NCI-H146 treated with DMSO at 0.1 percent for 48 hours (cell line): ENCODE measurements around the gene AKAP10.
"Not testable (repeated sequence)": the region's sequence is repeated elsewhere in the genome, so short reads cannot be mapped to it uniquely, and the experiment has no call there.

Source experiments
- DNase-seq: peaks from one replicate; lab custom pipeline; 2025; ENCODE audit not compliant: unreplicated experiment; lab: John Stamatoyannopoulos, UW

Gene AKAP10

DNA sequence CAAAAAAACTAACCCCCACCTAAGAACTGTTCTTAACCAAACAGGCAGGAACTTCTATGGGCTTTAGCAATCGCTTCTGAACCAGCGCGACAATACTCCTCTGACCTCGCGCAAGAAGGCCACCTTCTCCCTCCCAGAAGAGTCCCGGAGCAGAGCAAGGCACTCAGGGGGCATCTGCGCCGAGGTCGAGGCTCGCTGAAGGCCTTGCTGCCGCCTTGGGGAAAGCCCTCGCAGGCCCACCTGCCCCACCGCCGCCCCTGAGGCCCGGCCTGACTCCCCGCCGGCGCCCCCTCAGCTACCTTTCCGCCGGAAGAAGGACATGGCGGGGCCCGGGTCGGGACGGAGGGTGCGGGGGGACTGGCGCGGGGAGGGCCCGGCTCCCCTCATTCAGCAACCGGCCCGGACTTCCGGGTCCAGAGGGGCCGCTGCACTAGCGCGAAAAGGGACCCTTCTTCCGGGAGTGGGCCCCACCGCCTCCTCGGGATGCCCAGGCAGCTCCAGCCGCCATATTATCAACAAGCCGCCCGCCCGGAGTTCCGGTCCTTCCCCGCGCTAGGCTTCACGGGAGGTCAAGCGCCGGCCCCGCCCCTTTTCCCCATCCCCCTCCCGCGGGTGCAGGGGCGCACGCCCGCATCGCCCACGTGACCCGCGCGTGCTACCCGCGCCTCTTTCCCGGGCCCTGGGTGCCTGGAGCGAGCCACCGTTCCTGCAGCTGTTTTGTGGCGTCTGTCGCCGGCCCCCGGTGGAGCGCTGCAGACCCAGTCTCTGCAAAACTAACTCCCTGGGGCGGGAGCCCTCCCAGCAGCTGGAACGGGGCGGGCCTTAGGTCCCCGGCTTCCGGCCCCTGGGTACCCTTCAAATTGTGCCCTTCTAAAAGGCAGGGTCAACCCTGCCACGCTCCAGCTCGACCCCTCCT is at the start of gene AKAP10:
Gene AKAP10, minus strand, starts transcription at position 536 of the 916 bp plus-strand sequence. Its CDS starts 149 bp downstream, at position 387.
- peak; percentile 74 for DNase-seq

GRCh38 chr17:20026960-20027359 is 49.3 kb upstream of the AKAP10 start:
- DNase-seq = no peak

- no peak for DNase-seq
Observed at GRCh38 chr17:20022701-20023100, 45.1 kb upstream of the AKAP10 start.

GRCh38 chr17:20016475-20016992 is 38.9 kb upstream of the AKAP10 start:
- DNase-seq = not testable (repeated sequence)

GRCh38 chr17:20012017-20012536 is 34.4 kb upstream of the AKAP10 start:
- DNase-seq = no peak

DNA sequence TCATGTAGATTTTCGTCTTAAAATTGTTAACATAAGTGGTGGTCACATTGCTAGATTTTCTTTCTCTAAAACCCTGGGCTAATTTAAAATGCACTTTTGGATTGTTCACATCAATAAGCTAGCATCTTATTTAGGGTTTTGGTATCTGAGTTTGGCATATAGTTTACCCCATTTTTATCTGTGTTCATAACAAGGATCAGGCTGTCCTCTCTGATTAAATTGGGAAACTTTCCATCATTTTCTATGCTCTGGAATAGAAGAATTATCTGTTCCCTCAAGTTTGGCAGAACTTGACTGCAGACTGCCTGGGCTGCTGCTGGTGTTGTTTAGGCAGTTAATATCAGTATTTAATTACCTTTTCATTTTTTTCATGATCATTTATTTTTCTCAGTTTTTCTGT is 33.3 kb upstream of the AKAP10 start:
- DNase-seq = no peak

DNA sequence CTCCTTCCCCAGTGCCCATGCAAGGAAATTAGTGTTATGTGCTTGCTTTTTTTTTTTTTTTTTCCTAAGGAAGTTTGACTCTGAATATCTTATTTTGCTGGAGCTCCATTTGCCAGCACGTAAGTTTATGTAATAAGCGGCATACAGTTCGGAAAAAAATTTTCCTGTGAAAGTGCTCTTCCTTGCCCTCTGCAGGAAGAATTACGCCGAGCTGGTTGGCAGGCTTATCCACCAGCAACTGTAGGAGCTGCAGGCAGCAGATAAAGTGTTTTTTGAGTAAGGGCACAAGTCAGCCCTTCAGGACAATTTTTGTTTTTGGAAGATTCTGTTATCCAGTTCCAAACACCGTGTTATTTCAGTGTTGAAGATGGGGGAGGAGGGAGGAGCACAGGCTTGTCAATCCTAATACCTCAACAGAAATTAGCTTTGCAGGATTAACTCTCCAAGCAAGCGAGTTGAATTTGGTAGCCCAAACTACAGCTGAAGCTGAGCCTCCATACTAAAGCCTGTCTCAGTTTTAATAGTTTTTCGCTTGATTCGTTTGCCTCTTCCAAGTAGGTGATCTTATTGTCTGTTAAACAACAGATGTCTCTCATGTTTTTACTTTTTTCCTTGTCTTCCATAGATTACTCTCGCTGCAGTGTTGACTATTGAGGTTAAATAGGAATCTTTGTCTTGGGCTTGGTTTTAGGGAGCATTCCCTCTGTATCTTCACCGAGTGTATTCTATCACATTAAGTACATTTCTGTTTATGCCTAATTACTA is 32.7 kb upstream of the AKAP10 start:
- peak; percentile 52 for DNase-seq

DNA sequence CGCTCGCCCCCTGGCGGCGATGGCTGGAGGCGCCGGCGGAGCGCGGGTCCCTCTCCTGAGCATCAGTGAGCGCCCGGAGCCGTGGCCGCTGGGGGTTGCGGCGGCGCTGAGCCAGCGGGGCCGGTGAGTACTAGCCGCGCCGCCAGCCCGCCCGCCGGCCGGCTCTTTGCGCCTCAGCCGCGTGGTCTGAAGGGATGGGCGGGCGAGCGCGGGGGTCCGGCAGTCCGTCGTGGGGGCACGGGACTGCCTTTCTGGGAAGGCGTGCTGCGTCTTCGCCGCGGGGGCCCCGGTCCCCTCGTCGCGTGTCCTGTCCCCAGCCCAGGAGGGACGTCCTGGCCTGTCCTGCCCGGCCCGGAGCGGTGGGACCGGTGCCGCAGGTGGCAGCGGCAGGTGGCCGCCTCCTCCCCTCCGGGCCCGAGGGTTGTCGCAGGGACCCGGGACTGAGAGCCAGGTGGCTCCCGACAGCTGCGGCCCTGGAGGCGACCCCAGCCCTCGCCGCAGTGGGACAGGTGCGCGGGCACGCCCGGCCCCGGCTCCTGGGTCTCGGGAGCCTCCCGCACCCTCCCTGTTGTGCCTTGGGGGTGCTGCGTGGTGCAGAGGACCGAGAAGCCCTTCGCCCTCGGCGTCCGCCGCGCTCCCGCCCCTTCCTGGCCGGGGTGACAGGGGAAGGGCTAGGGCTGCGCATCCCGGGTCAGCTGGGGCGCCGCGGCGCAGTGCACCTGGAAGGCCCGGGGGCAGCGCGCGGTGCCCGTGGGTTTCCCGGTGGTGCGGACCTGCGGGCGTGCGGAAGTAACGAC is 31.9 kb upstream of the AKAP10 start, which contains the start of gene SPECC1:
Gene SPECC1, plus strand, starts transcription at position 58 of the 797 bp plus-strand sequence. CDS start 87,293 bp downstream, outside the sequence.
- peak; percentile 70 for DNase-seq

- DNase-seq = no peak
Observed at GRCh38 chr17:20009052-20009301, 31.3 kb upstream of the AKAP10 start.

DNA sequence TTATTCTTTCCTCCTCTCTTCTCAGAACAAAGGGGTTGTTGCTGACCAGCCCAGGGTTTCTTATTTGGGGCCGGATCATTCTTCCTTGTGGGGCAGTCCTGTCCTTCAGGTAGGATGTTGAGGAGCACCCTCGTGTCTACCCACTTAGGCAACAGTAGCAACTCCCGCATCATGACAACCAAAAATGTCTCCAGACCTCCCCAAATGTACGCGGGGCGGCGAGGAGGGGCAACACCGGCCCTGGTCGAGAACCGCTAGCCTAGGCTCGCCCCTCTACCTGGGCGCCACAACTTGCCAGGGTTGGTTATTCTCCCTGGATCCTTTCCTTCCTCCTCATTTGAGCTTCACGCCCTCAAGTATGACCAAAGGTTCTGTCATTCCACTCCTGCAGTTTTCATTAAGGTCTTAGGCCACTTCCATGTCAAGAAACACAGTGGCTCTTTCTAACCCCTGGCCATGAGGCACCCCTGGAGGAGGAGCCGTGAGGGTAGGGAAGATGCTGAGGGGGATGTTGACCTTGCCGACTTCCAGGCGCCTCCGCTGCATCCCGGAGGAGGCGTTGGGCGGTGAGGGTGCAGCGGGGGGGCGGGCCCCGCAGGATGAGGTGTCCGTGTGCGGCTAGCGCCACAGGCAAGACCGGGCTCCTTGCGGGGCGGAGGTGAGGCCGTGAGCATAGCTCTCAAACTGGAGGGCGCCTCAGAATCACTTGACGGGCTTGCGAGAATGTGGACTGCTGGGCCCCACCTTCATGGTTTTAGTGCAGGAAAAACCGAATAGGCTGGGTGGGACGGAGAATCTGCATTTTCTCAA is 30.8 kb upstream of the AKAP10 start:
- DNase-seq = peak; percentile 21

GRCh38 chr17:19996502-19996901 is 18.9 kb upstream of the AKAP10 start:
- DNase-seq = no peak

- DNase-seq = no peak
Observed at GRCh38 chr17:19996086-19996485, 18.5 kb upstream of the AKAP10 start.

- DNase-seq = peak; percentile 90
Observed at GRCh38 chr17:19992803-19993713, 15.4 kb upstream of the AKAP10 start.

DNA sequence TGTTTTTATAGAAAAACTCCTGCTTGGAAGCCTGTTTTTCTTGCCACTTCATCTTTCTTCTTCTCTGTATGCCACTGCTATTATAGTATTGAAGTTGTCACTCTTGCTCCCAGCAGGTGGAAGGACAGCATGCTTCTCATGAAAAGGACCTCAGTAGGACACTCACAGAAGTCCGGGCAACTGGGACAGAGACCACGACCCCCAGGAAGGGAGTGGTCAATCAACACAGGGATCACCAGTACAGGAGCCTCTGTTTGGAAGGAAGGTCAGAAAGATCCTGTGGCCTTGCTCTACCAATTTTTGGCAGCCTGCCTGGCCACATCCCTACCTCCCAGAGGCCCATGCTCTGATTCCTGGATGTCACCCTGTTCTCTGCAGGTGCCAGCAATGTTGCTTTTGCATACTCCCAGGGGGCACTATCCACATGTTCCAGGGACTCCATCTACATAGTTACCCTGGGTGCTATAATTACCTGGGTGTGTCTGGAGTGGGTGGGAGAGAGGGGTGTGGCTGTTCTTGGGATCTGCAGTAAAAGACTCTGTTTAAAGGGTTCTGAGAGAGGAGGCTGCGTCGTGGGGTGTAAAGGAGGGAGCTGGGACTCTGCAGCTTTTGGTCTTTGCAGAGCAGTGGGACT is 13.7 kb upstream of the AKAP10 start:
- peak; percentile 46 for DNase-seq

DNA sequence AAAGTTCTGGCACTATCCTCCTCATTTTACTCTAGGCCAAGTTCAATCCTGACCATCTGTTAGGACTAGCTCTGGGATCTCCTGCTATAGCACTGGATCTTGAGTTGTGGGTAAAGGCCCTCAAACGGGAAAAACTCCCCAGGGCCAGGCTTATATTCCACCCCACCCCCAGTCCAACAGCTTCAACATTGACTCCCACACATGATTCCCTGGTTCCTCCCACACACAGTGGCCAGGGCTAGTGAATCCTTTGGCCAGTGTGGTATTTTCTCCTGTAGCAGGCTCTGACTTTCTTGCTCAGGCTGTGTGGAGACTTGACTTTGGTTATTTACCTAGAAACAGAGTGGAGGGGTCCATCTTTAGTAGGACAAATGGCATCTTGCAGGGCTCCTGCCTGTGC is 10.3 kb upstream of the AKAP10 start:
- no peak for DNase-seq

DNA sequence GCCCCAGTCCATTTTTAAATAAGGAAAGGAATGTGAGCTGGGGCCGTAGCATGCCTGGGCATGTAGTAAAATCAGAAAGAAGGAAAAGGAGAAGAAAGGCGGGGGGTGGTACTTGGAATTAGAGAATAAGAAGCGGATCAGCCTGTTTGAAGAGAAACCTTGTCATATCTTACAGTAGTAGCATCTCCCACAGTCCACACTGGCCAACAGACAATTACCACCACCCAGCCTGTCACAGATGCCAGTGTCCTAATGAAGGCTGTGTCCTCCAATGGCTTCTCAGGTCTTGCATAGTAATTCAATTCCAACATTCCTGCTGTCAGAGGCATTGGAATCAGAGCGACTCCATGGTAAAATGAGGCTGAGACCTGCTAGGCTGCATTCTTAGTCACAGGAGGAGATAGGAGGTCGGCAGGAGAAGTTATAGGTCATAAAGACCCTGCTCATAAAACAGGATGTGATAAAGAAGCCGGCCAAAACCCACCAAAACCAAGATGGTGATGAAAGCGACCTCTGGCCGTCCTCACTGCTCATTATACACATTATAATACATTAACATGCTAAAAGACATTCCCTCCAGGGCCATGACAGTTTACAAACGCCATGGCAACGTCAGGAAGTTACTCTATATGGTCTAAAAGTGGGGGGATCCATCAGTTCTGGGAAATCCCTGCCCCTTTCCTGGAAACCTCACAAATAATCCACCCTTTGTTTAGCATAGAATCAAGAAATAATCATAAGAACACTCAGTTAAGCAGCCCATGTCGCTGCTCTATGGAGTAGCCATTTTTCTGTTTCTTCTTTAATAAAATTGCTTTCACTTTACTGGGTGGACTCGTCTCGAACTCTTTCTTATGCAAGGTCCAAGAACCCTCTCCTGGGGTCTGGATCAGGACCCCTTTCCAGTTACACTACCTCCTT is 9.6 kb upstream of the AKAP10 start:
- DNase-seq = no peak
